ENCODE measurements around the gene RNF168. TPM values are rescaled to one million over a fixed set of nuclear protein-coding genes. Genes with fewer than 3 reads are reported as not detected.

RNF168 gene
- polyA plus RNA-seq, 1 donor (not counting 4 experiments of a cell fraction or from before 2014, with no cell fraction given): 7.2 TPM

- Histone ChIP-seq H3K27ac (ENCODE audit: control insufficient read depth, insufficient read depth, low read length) (peak overlapping the region; percentile 87), H3K9me3 (ENCODE audit: control insufficient read depth, low read depth, low read length) (peaks cover 2% of the 10 kb centered on the region), H3K27me3 (ENCODE audit: control insufficient read depth, extremely low read depth, insufficient read depth, low read length) (no peaks in the 10 kb centered on the region), H3K9me1 (ENCODE audit: control insufficient read depth, extremely low read depth, insufficient read depth, low read length) (no peaks in the 10 kb centered on the region), H3K4me2 (ENCODE audit: control insufficient read depth, extremely low read depth, insufficient read depth, low read depth, low read length) (peak overlapping the region; percentile 90), H2AFZ (ENCODE audit: control insufficient read depth, low read length) (peak overlapping the region; percentile 69), H3K79me2 (ENCODE audit: control insufficient read depth, insufficient read depth, low read length) (peaks cover 48% of the 10 kb centered on the region), H3K36me3 (ENCODE audit: control insufficient read depth in 2 of 2, extremely low read depth in 1 of 2, insufficient read depth in 2 of 2, low read length in 2 of 2) (no peaks in the 10 kb centered on the region), H4K20me1 (ENCODE audit: control insufficient read depth, extremely low read depth, insufficient read depth, low read length) (no peaks in the 10 kb centered on the region), H3K4me1 (ENCODE audit: control insufficient read depth, extremely low read depth, insufficient read depth, low read length) (peaks cover 17% of the 10 kb centered on the region), H3K9ac (ENCODE audit: control insufficient read depth, extremely low read depth, insufficient read depth, low read length) (peak overlapping the region; percentile 91), H3K4me3 (ENCODE audit: control insufficient read depth in 2 of 3, extremely low read depth in 1 of 3, insufficient read depth in 2 of 3, low read depth in 1 of 3, low read length in 3 of 3) (peak overlapping the region; percentile 66 to 96 (median 78))
- dilution Hi-C loops (cut with MboI; ENCODE audit: extremely low pct_ligation_motif_present, low sequenced_read_pairs): loop anchor here (25.0 kb wide), 1 partner anchor 240 kb away; no protein-coding TSS in a partner anchor
- DNase-seq (ENCODE audit: low read depth, low spot score) (no peak), FAIRE-seq (peak; percentile 29)
- TF ChIP-seq CTCF (optimal IDR thresholded peaks at IDR 0.05 in 1 of 3, IDR thresholded peaks at IDR 0.05 in 1 of 3, conservative IDR thresholded peaks at IDR 0.05 in 1 of 3; ENCODE audit: extremely low read depth in 1 of 3, insufficient read depth in 2 of 3, low read length in 3 of 3) (no peak), EZH2 (IDR thresholded peaks at IDR 0.05; ENCODE audit: low read length) (no peak)
Measured at GRCh38 chr3:196502775-196503195, 783 bp downstream of the RNF168 start.

DNA sequence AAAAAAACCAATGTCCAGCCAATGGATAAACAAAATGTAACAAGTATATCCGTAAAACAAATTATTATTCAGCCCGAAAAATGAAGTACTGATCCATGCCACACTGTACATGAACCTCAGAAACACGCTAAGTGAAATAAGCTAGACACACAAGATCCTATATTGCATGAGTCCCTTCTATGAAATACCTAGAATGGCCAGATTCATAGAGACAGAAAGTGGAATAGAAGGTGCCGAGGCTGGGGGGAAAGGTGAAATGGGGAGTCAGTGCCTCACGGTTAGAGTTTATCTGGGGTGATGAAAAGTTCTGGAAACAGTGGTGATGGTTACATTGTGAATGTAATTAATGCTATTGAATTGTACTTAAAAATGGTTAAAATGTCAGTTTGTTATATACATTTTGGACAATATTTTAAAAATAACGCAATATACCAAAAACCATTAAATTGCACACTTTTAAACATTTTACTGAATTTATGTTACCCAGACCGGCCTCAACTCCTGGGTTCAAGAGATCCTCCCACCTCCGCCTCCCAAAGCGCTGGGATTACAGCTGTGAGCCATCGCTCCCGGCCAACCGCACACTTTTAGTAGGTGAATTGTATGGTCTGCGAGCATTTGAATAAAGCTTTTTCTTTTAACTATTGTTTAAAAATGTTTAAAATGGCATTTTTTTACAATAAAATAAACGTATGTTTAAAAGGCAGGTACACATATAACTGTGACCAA lies 2.1 kb downstream of the RNF168 start:
- H3K27me3 ChIP-seq (ENCODE audit: control insufficient read depth, extremely low read depth, insufficient read depth, low read length): no peaks in the 10 kb centered on the region
- peaks cover 17% of the 10 kb centered on the region for H3K4me1 ChIP-seq (ENCODE audit: control insufficient read depth, extremely low read depth, insufficient read depth, low read length)
- DNase-seq (ENCODE audit: low read depth, low spot score) (no peak), FAIRE-seq (no peak)
- H3K79me2 ChIP-seq (ENCODE audit: control insufficient read depth, insufficient read depth, low read length): peaks cover 61% of the 10 kb centered on the region
- peak overlapping the region; percentile 87 for H3K27ac ChIP-seq (ENCODE audit: control insufficient read depth, insufficient read depth, low read length)
- H3K9me3 ChIP-seq (ENCODE audit: control insufficient read depth, low read depth, low read length): no peaks in the 10 kb centered on the region
- no peaks in the 10 kb centered on the region for H3K36me3 ChIP-seq (ENCODE audit: control insufficient read depth in 2 of 2, extremely low read depth in 1 of 2, insufficient read depth in 2 of 2, low read length in 2 of 2)
- TF ChIP-seq EZH2 (IDR thresholded peaks at IDR 0.05; ENCODE audit: low read length) (no peak), CTCF (optimal IDR thresholded peaks at IDR 0.05 in 1 of 3, IDR thresholded peaks at IDR 0.05 in 1 of 3, conservative IDR thresholded peaks at IDR 0.05 in 1 of 3; ENCODE audit: extremely low read depth in 1 of 3, insufficient read depth in 2 of 3, low read length in 3 of 3) (no peak)
- no peaks in the 10 kb centered on the region for H3K9me1 ChIP-seq (ENCODE audit: control insufficient read depth, extremely low read depth, insufficient read depth, low read length)
- H4K20me1 ChIP-seq (ENCODE audit: control insufficient read depth, extremely low read depth, insufficient read depth, low read length): no peaks in the 10 kb centered on the region
- peak overlapping the region; percentile 90 for H3K4me2 ChIP-seq (ENCODE audit: control insufficient read depth, extremely low read depth, insufficient read depth, low read depth, low read length)
- H3K9ac ChIP-seq (ENCODE audit: control insufficient read depth, extremely low read depth, insufficient read depth, low read length): peak overlapping the region; percentile 91
- peak overlapping the region; percentile 66 to 96 (median 78) for H3K4me3 ChIP-seq (ENCODE audit: control insufficient read depth in 2 of 3, extremely low read depth in 1 of 3, insufficient read depth in 2 of 3, low read depth in 1 of 3, low read length in 3 of 3)
- dilution Hi-C loops (cut with MboI; ENCODE audit: extremely low pct_ligation_motif_present, low sequenced_read_pairs): loop anchor here (25.0 kb wide), 1 partner anchor 239 kb away; no protein-coding TSS in a partner anchor
- peak overlapping the region; percentile 26 for H2AFZ ChIP-seq (ENCODE audit: control insufficient read depth, low read length)
